Measurements from ENCODE around the gene SIGLEC11.

Gene SIGLEC11

GRCh38 chr19:49987159-49987698, 26.3 kb upstream of the SIGLEC11 start (continued):
- peak; percentile 85 for TF ChIP-seq ZNF561 (tag by site-specific recombination; IDR thresholded peaks at IDR 0.05; ENCODE audit: borderline replicate concordance)
- TF ChIP-seq SP7 (tag by site-specific recombination; IDR thresholded peaks at IDR 0.05): peak; percentile 33; the same call in 1 of the 2 replicates
- no peak for TF ChIP-seq PRDM6 (tag by site-specific recombination; IDR thresholded peaks at IDR 0.05)
- TF ChIP-seq ZFHX2 (tag by site-specific recombination; conservative IDR thresholded peaks at IDR 0.05): 0 out of 2 replicates have a peak, but pooled peaks have one; percentile 24
- TF ChIP-seq ZNF280D (tag by site-specific recombination; IDR thresholded peaks at IDR 0.05): 0 out of 2 replicates have a peak, but pooled peaks have one; percentile 7
- TF ChIP-seq ELK4 (IDR thresholded peaks at IDR 0.05; ENCODE audit: borderline replicate concordance, low read depth, low read length): no peak
- peak; percentile 88; the same call in 1 of the 2 replicates for TF ChIP-seq KLF8 (tag by site-specific recombination; IDR thresholded peaks at IDR 0.05)

GRCh38 chr19:49986354-49986753, 25.4 kb upstream of the SIGLEC11 start:
- POLR2A ChIA-PET: interaction anchor here (0.6 kb wide), 1 partner anchor 118 kb away, joined by 4 read pairs; no protein-coding TSS in a partner anchor
- CTCF ChIA-PET: interaction anchor here (0.7 to 7.9 kb wide), 5 partner anchors 15 to 57 kb away, joined by 3 to 99 read pairs (median 4); partner anchors contain the start of genes ATF5 and NUP62

More at GRCh38 chr19:49986354-49986753, 25.4 kb upstream of the SIGLEC11 start:
- no peaks in the 10 kb centered on the region for H3K9me3 ChIP-seq (ENCODE audit: control insufficient read depth, insufficient read depth, low read depth, low read length)
- no peak overlapping the region for H3K4me3 ChIP-seq (ENCODE audit: low read depth, low read length)
- H3K4me1 ChIP-seq (ENCODE audit: control insufficient read depth, insufficient read depth, low read length): no peaks in the 10 kb centered on the region
- no peak for TF ChIP-seq HOXC10 (CRISPR knock-in tag; IDR thresholded peaks at IDR 0.05)
- TF ChIP-seq ZNF24 (tag by site-specific recombination; IDR thresholded peaks at IDR 0.05): no peak
- no peak for TF ChIP-seq ZNF747 (tag by site-specific recombination; IDR thresholded peaks at IDR 0.05)
- TF ChIP-seq ZNF645 (tag by site-specific recombination; IDR thresholded peaks at IDR 0.05): no peak
- TF ChIP-seq ZNF837 (tag by site-specific recombination; IDR thresholded peaks at IDR 0.05): no peak
- TF ChIP-seq MEIS1 (CRISPR knock-in tag; IDR thresholded peaks at IDR 0.05; ENCODE audit: borderline replicate concordance): no peak
- TF ChIP-seq ZNF302 (tag by site-specific recombination; IDR thresholded peaks at IDR 0.05; ENCODE audit: low read depth): no peak
- no peak for TF ChIP-seq ZFP41 (tag by site-specific recombination; IDR thresholded peaks at IDR 0.05; ENCODE audit: borderline replicate concordance)
- no peak for TF ChIP-seq ZNF561 (tag by site-specific recombination; IDR thresholded peaks at IDR 0.05; ENCODE audit: borderline replicate concordance)
- TF ChIP-seq ZSCAN16 (tag by site-specific recombination; IDR thresholded peaks at IDR 0.05): no peak
- TF ChIP-seq OVOL3 (tag by site-specific recombination; IDR thresholded peaks at IDR 0.05): no peak
- no peak for TF ChIP-seq IKZF3 (tag by site-specific recombination; IDR thresholded peaks at IDR 0.05)
- no peak for TF ChIP-seq ZNF514 (tag by site-specific recombination; IDR thresholded peaks at IDR 0.05)
- TF ChIP-seq ZNF362 (tag by site-specific recombination; IDR thresholded peaks at IDR 0.05): no peak
- no peak for TF ChIP-seq ZFP37 (tag by site-specific recombination; IDR thresholded peaks at IDR 0.05)
- TF ChIP-seq SETDB1 (IDR thresholded peaks at IDR 0.05; ENCODE audit: insufficient read length, low read length): no peak
- no peak for TF ChIP-seq PATZ1 (tag by site-specific recombination; IDR thresholded peaks at IDR 0.05)
- no peak overlapping the region for H3K27ac ChIP-seq (ENCODE audit: extremely low read depth, low read depth, low read length)
- peaks cover 0 to 50% of the 10 kb centered on the region in 2 experiments; a peak in 2 of 3 replicates for H3K36me3 ChIP-seq (ENCODE audit: control insufficient read depth in 2 of 2, insufficient read depth in 1 of 2, low read length in 2 of 2)

All from HEK293 (cell line).